HEK293 (cell line): ENCODE data around the gene ZNF223.

Experiments used
- BCL11A ChIP-seq: fragments of 450-650 bp; formaldehyde crosslinking; IDR thresholded peaks from 2 replicates; pipeline ENCODE4 v1.5.1; 2016; ENCODE audit warnings: low read depth, missing biosample characterization, missing genetic modification characterization
- GFI1B ChIP-seq: fragments of 450-650 bp; formaldehyde crosslinking; IDR thresholded peaks from 2 replicates; pipeline ENCODE4 v1.5.1; 2016; ENCODE audit warnings: missing biosample characterization, missing genetic modification characterization
- KLF10 ChIP-seq: fragments of 450-650 bp; IDR thresholded peaks from 2 replicates; pipeline ENCODE4 v1.5.1; 2018; ENCODE audit warnings: missing biosample characterization, mild to moderate bottlenecking, missing genetic modification characterization
- KLF7 ChIP-seq: fragments of 450-650 bp; formaldehyde crosslinking; IDR thresholded peaks from 2 replicates; pipeline ENCODE4 v1.5.1; 2016; ENCODE audit warnings: missing biosample characterization, missing genetic modification characterization, borderline replicate concordance
- PBX3 ChIP-seq: sonication (generic); formaldehyde crosslinking; IDR thresholded peaks from 2 replicates; pipeline ENCODE4 v1.8.1; 2022; ENCODE audit warnings: mild to moderate bottlenecking, moderate library complexity, missing genetic modification reagents
- SP2 ChIP-seq: fragments of 450-650 bp; formaldehyde crosslinking; IDR thresholded peaks from 2 replicates; pipeline ENCODE4 v1.5.1; 2016; ENCODE audit warnings: missing biosample characterization, missing genetic modification characterization
- SP7 ChIP-seq: fragments of 450-650 bp; formaldehyde crosslinking; IDR thresholded peaks from 2 replicates; pipeline ENCODE4 v1.5.1; 2016; ENCODE audit warnings: missing biosample characterization, missing genetic modification characterization
- ZBTB8A ChIP-seq: fragments of 450-650 bp; formaldehyde crosslinking; IDR thresholded peaks from 2 replicates; pipeline ENCODE4 v1.5.1; 2016; ENCODE audit warnings: missing biosample characterization, missing genetic modification characterization
- ZFP37 ChIP-seq: fragments of 450-650 bp; formaldehyde crosslinking; IDR thresholded peaks from 2 replicates; pipeline ENCODE4 v1.5.1; 2016; ENCODE audit warnings: missing biosample characterization, missing genetic modification characterization
- ZFP69B ChIP-seq: fragments of 450-650 bp; formaldehyde crosslinking; IDR thresholded peaks from 2 replicates; pipeline ENCODE4 v1.5.1; 2016; ENCODE audit warnings: missing biosample characterization, missing genetic modification characterization
- ZNF138 ChIP-seq: fragments of 450-650 bp; formaldehyde crosslinking; IDR thresholded peaks from 2 replicates; pipeline ENCODE4 v1.5.1; 2016; ENCODE audit warnings: missing biosample characterization, missing genetic modification characterization, borderline replicate concordance
- ZNF140 ChIP-seq: fragments of 450-650 bp; formaldehyde crosslinking; IDR thresholded peaks from 2 replicates; pipeline ENCODE4 v1.5.1; 2016; ENCODE audit warnings: missing biosample characterization, missing genetic modification characterization
- ZNF223 ChIP-seq: fragments of 450-650 bp; formaldehyde crosslinking; IDR thresholded peaks from 2 replicates; pipeline ENCODE4 v1.5.1; 2016; ENCODE audit warnings: missing biosample characterization, missing genetic modification characterization
- ZNF311 ChIP-seq: fragments of 450-650 bp; formaldehyde crosslinking; IDR thresholded peaks from 2 replicates; pipeline ENCODE4 v1.5.1; 2017; ENCODE audit warnings: missing biosample characterization, missing genetic modification characterization, borderline replicate concordance
- ZNF354C ChIP-seq: fragments of 450-650 bp; formaldehyde crosslinking; IDR thresholded peaks from 2 replicates; pipeline ENCODE4 v1.5.1; 2016; ENCODE audit warnings: missing biosample characterization, missing genetic modification characterization, low read depth, borderline replicate concordance
- ZNF37A ChIP-seq: fragments of 450-650 bp; IDR thresholded peaks from 2 replicates; pipeline ENCODE4 v1.5.1; 2018; ENCODE audit warnings: missing biosample characterization, missing genetic modification characterization
- ZNF394 ChIP-seq: fragments of 450-650 bp; formaldehyde crosslinking; IDR thresholded peaks from 2 replicates; pipeline ENCODE4 v1.5.1; 2016; ENCODE audit warnings: missing biosample characterization, missing genetic modification characterization, mild to moderate bottlenecking, moderate library complexity, borderline replicate concordance
- ZNF513 ChIP-seq: fragments of 450-650 bp; IDR thresholded peaks from 2 replicates; pipeline ENCODE4 v1.5.1; 2018; ENCODE audit warnings: missing biosample characterization, missing genetic modification characterization
- ZNF518A ChIP-seq: fragments of 450-650 bp; formaldehyde crosslinking; conservative IDR thresholded peaks from 2 replicates; pipeline ENCODE4 v1.5.1; 2016; ENCODE audit warnings: low read depth, missing biosample characterization, missing genetic modification characterization
- ZNF544 ChIP-seq: fragments of 450-650 bp; formaldehyde crosslinking; IDR thresholded peaks from 2 replicates; pipeline ENCODE4 v1.5.0; 2017; ENCODE audit warnings: missing biosample characterization, missing genetic modification characterization
- ZNF548 ChIP-seq: fragments of 450-650 bp; formaldehyde crosslinking; IDR thresholded peaks from 2 replicates; pipeline ENCODE4 v1.5.1; 2016; ENCODE audit warnings: missing biosample characterization, missing genetic modification characterization
- ZNF561 ChIP-seq: fragments of 450-650 bp; IDR thresholded peaks from 2 replicates; pipeline ENCODE4 v1.5.1; 2018; ENCODE audit warnings: missing biosample characterization, missing genetic modification characterization, borderline replicate concordance
- ZNF610 ChIP-seq: fragments of 450-650 bp; formaldehyde crosslinking; IDR thresholded peaks from 2 replicates; pipeline ENCODE4 v1.5.1; 2016; ENCODE audit warnings: missing biosample characterization, missing genetic modification characterization, borderline replicate concordance
- ZNF624 ChIP-seq: fragments of 450-650 bp; formaldehyde crosslinking; IDR thresholded peaks from 2 replicates; pipeline ENCODE4 v1.5.1; 2017; ENCODE audit warnings: missing biosample characterization, missing genetic modification characterization
- ZNF639 ChIP-seq: fragments of 450-650 bp; formaldehyde crosslinking; IDR thresholded peaks from 2 replicates; pipeline ENCODE4 v1.5.1; 2016; ENCODE audit warnings: missing biosample characterization, missing genetic modification characterization
- ZNF660 ChIP-seq: fragments of 450-650 bp; IDR thresholded peaks from 2 replicates; pipeline ENCODE4 v1.5.1; 2018; ENCODE audit warnings: missing biosample characterization, mild to moderate bottlenecking, missing genetic modification characterization
- ZNF76 ChIP-seq: fragments of 450-650 bp; formaldehyde crosslinking; IDR thresholded peaks from 2 replicates; pipeline ENCODE4; 2016; ENCODE audit warnings: low read depth, missing biosample characterization, missing genetic modification characterization, borderline replicate concordance
- ZSCAN18 ChIP-seq: fragments of 450-650 bp; formaldehyde crosslinking; IDR thresholded peaks from 2 replicates; pipeline ENCODE4 v1.5.1; 2016; ENCODE audit warnings: missing biosample characterization, missing genetic modification characterization
- TF ChIP-seq, protein P1 (sequence below): fragments of 450-650 bp; formaldehyde crosslinking; IDR thresholded peaks from 2 replicates; pipeline ENCODE4 v1.5.1; 2016; ENCODE audit warnings: missing biosample characterization, missing genetic modification characterization

Gene ZNF223

GRCh38 chr19:44113138-44113783, 61.4 kb downstream of the ZNF223 start, which contains the start of gene ZNF225 (continued):
- TF ChIP-seq GFI1B (tag by site-specific recombination) = no peak
- peak; percentile 83; the same call in 1 of the 2 replicates for TF ChIP-seq SP7 (tag by site-specific recombination)
- TF ChIP-seq ZNF660 (tag by site-specific recombination) = peak; percentile 88
- TF ChIP-seq ZNF138 (tag by site-specific recombination) = no peak
- TF ChIP-seq ZNF561 = peak; percentile 37; the same call in 1 of the 2 replicates
- TF ChIP-seq ZNF37A (tag by site-specific recombination) = no peak
- TF ChIP-seq ZFP37 (tag by site-specific recombination) = peak; percentile 65; the same call in 1 of the 2 replicates
- TF ChIP-seq ZNF518A (tag by site-specific recombination) = peak; percentile 90
- no peak for TF ChIP-seq ZNF311 (tag by site-specific recombination)
- 0 out of 2 replicates have a peak, but pooled peaks have one; percentile 58 for TF ChIP-seq ZNF223 (tag by site-specific recombination)
- peak; percentile 87; the same call in 1 of the 2 replicates for TF ChIP-seq ZNF639 (tag by site-specific recombination)
- TF ChIP-seq ZNF544 (tag by site-specific recombination) = no peak
- peak; percentile 100 for TF ChIP-seq ZNF76 (tag by site-specific recombination)
- TF ChIP-seq, protein P1, sequence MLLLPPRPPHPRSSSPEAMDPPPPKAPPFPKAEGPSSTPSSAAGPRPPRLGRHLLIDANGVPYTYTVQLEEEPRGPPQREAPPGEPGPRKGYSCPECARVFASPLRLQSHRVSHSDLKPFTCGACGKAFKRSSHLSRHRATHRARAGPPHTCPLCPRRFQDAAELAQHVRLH (tag by site-specific recombination) = peak; percentile 98
- TF ChIP-seq ZNF513 (tag by site-specific recombination) = no peak
- TF ChIP-seq ZNF354C (tag by site-specific recombination) = no peak
- TF ChIP-seq ZNF394 = peak; percentile 100
- TF ChIP-seq ZFP69B (tag by site-specific recombination) = no peak
- TF ChIP-seq KLF7 = no peak; the same call in 1 of the 2 replicates
- no peak for TF ChIP-seq ZNF548 (tag by site-specific recombination)
- TF ChIP-seq PBX3 (CRISPR knock-in tag) = no peak
- peak; percentile 93 for TF ChIP-seq ZNF610 (tag by site-specific recombination)
- peak; percentile 97 for TF ChIP-seq BCL11A (tag by site-specific recombination)
- no peak for TF ChIP-seq ZNF624 (tag by site-specific recombination)
- TF ChIP-seq ZNF140 = no peak
- peak; percentile 47 for TF ChIP-seq ZBTB8A
- peak; percentile 18; the same call in 1 of the 2 replicates for TF ChIP-seq KLF10
- TF ChIP-seq ZSCAN18 (tag by site-specific recombination) = peak; percentile 64; the same call in 1 of the 2 replicates
- TF ChIP-seq SP2 (tag by site-specific recombination) = peak; percentile 68
